BJ (cell line): ENCODE measurements around the gene FAF2. TPM values are rescaled to one million over a fixed set of nuclear protein-coding genes. Genes with fewer than 3 reads are reported as not detected.
"Not testable (repeated sequence)": the region's sequence is repeated elsewhere in the genome, so short reads cannot be mapped to it uniquely, and the experiment has no call there.

Source experiments
- CTCF ChIA-PET: fragments of 350-600 bp; formaldehyde crosslinking; extraction: SDS; loops from one replicate; lab custom pipeline; 2021; ENCODE audit warnings: antibody characterized with exemption, inconsistent platforms; lab: Yijun Ruan, JAX
- POLR2A ChIA-PET: fragments of 300-600 bp; sonication (Branson Sonifier 250); formaldehyde crosslinking; extraction: SDS; loops from one replicate; lab custom pipeline; 2021; ENCODE audit warnings: antibody characterized with exemption; lab: Charles Lee
- DNase-seq: peaks from one replicate; pipeline ENCODE4 v3.0.0-alpha.2; 2011; ENCODE audit warnings: low read depth
- H3K27me3 ChIP-seq: 2 replicates; pipeline ENCODE4 v1.6.0; 2011; ENCODE audit warnings: low read length; ENCODE audit not compliant: control insufficient read depth, insufficient read depth
- H3K36me3 ChIP-seq: 2 replicates; pipeline ENCODE4 v1.5.1; 2011; ENCODE audit warnings: low read length; ENCODE audit not compliant: control insufficient read depth, insufficient read depth
- H3K4me3 ChIP-seq: 2 replicates; pipeline ENCODE4 v1.5.1; 2011; ENCODE audit warnings: low read depth, mild to moderate bottlenecking, control low read depth, low read length
- polyA plus RNA-seq: library from polyadenylated mRNA; depleted of rRNA; stranded (reverse); fragments of >200 nt; gene quantifications from 2 replicates; pipeline ENCODE4 v1.2.3, GENCODE V29; 2011
- TF ChIP-seq, protein P1 (sequence below): IDR thresholded peaks from 2 replicates; pipeline ENCODE4 v1.5.1; 2011; ENCODE audit warnings: low read depth, mild to moderate bottlenecking, control low read depth, inconsistent platforms, low read length, moderate library complexity; ENCODE audit not compliant: insufficient read depth

FAF2 gene
- polyA plus RNA-seq, 1 experiment, result 36.9 TPM

DNA sequence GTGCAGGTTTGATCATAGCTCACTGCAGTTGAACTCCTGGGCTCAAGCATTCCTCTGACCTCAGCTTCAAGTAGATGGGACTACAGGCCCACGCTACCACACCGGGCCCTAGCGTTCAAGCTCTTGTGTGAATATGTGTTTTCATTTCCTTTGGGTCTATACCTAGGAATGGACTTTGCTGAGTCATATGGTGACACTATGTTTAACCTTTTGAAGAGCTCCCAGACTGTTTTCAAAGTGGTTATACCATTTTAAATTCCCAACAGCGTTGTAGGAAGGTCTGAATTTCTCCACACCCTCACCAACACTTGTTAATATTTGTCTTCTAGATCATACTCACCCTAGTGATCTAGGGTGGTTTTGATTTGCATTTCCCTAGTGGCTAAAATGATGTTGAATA, 33.5 kb downstream of the FAF2 start:
- no peak for DNase-seq
- ChIA-PET CTCF (no interaction called here), POLR2A (no interaction called here)
- Histone ChIP-seq H3K4me3 (no peak overlapping the region), H3K27me3 (no peaks in the 10 kb centered on the region), H3K36me3 (peaks cover 11% of the 10 kb centered on the region)
- TF ChIP-seq, protein P1, sequence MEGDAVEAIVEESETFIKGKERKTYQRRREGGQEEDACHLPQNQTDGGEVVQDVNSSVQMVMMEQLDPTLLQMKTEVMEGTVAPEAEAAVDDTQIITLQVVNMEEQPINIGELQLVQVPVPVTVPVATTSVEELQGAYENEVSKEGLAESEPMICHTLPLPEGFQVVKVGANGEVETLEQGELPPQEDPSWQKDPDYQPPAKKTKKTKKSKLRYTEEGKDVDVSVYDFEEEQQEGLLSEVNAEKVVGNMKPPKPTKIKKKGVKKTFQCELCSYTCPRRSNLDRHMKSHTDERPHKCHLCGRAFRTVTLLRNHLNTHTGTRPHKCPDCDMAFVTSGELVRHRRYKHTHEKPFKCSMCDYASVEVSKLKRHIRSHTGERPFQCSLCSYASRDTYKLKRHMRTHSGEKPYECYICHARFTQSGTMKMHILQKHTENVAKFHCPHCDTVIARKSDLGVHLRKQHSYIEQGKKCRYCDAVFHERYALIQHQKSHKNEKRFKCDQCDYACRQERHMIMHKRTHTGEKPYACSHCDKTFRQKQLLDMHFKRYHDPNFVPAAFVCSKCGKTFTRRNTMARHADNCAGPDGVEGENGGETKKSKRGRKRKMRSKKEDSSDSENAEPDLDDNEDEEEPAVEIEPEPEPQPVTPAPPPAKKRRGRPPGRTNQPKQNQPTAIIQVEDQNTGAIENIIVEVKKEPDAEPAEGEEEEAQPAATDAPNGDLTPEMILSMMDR, result no peak

DNA sequence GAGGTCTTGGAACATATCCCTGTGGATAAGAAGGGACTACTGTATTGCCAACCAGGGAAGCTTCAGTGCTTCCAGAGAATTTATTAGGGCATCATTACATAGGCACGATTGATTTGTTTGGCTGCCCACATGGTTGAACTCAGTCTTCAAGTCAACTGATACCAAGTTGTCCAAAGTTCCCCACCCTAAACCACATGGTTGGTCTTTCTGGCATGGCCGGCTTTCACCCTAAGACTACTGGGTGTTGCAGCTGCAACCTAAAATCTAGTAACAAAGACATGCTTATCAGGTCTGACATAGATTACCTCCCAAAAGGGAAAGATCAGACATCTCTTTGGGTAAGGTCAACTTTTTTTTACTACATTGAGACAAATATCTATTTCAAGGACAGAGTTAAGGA, 37.0 kb downstream of the FAF2 start:
- ChIA-PET CTCF (interaction anchor here (1.0 to 2.2 kb wide), 2 partner anchors 37 to 70 kb away, joined by 3 to 8 read pairs; partner anchors contain the start of gene FAF2), POLR2A (no interaction called here)
- H3K27me3 ChIP-seq, result no peaks in the 10 kb centered on the region
- H3K36me3 ChIP-seq, result peaks cover 14% of the 10 kb centered on the region
- H3K4me3 ChIP-seq, result no peak overlapping the region
- DNase-seq, result no peak
- TF ChIP-seq, protein P1, result no peak

DNA sequence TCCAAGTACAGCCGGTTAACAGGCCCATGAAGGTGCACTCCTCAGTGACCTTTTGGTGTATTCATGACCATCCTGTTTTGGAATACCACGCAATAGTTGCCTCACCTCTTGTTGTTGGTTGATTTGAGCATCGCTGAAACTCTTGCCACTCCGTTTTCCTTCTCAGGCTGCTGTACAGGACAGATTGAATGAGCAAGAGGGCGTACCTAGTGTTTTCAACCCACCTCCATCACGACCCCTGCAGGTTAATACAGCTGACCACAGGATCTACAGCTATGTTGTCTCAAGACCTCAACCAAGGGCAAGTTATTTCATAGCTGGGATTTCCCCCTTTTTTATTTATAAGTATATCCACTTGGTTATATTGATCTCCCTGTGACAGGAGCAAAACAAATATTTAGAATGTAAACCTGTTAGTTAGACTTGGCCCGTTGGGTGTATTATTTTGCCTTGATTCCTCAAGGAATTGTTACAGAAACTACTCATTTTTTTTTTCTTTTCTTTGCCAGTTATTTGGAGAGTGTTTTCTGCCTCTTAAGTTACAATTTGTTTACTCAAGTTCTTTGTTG, 38.1 kb downstream of the FAF2 start:
- H3K36me3 ChIP-seq, result peaks cover 14% of the 10 kb centered on the region
- no peak for DNase-seq
- CTCF ChIA-PET, result interaction anchor here (1.3 kb wide), 1 partner anchor 10 kb away, joined by 3 read pairs; no protein-coding TSS in a partner anchor
- POLR2A ChIA-PET, result no interaction called here
- H3K27me3 ChIP-seq, result no peaks in the 10 kb centered on the region
- H3K4me3 ChIP-seq, result no peak overlapping the region
- TF ChIP-seq, protein P1, result no peak

- CTCF ChIA-PET, result interaction anchor here (1.3 to 1.4 kb wide), 2 partner anchors 11 to 39 kb away, joined by 3 to 6 read pairs; partner anchors contain the start of gene FAF2
- DNase-seq, H3K4me3 ChIP-seq, H3K27me3 ChIP-seq, POLR2A ChIA-PET: not testable (repeated sequence)
- H3K36me3 ChIP-seq, result peaks cover 13% of the 10 kb centered on the region
Measured at GRCh38 chr5:176487160-176487559, 39.0 kb downstream of the FAF2 start.

DNA sequence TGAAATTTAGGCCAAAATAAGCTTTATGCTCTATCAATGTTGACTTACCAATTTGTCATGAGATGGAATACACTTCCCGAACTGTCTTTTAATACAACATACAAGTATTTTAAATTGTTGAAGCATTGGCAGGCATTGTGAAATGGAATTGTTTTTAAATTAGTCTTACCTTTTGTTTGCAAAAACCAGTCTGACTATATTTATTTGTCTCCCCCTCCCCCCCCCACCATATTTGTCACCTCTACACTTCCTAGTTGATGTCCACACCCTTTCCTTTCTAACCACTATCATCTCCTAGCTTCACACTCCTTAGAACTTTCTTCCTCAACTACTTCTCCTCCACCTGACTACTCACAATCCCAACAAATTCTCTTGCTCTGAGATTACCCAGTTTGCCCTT, 40.9 kb downstream of the FAF2 start:
- no peak for DNase-seq
- peaks cover 12% of the 10 kb centered on the region for H3K36me3 ChIP-seq
- no peaks in the 10 kb centered on the region for H3K27me3 ChIP-seq
- TF ChIP-seq, protein P1, result no peak
- CTCF ChIA-PET, result interaction anchor here (1.4 kb wide), 1 partner anchor 25 kb away, joined by 5 read pairs; no protein-coding TSS in a partner anchor
- H3K4me3 ChIP-seq, result no peak overlapping the region
- POLR2A ChIA-PET, result no interaction called here

- Histone ChIP-seq H3K36me3 (peaks cover 16% of the 10 kb centered on the region), H3K27me3 (no peaks in the 10 kb centered on the region), H3K4me3 (no peak overlapping the region)
- TF ChIP-seq, protein P1, result no peak
- CTCF ChIA-PET, result interaction anchor here (1.3 to 1.5 kb wide), 3 partner anchors 24 to 73 kb away, joined by 3 to 5 read pairs (median 5); no protein-coding TSS in a partner anchor
- no peak for DNase-seq
- POLR2A ChIA-PET, result no interaction called here
Measured at GRCh38 chr5:176490301-176490700, 42.1 kb downstream of the FAF2 start.
